D721Med (cell line): ENCODE results near the gene UBAC2.
"Not testable (repeated sequence)": the region's sequence is repeated elsewhere in the genome, so short reads cannot be mapped to it uniquely, and the experiment has no call there.

Experiments used
- DNase-seq: peaks from one replicate; pipeline ENCODE4 v3.0.0; 2011; ENCODE audit warnings: low spot score; ENCODE audit not compliant: insufficient read length
- FAIRE-seq: peaks from 2 replicates; lab custom pipeline; 2011; peaks lifted over from hg19 to GRCh38; lab: Jason Lieb, UNC
- TF ChIP-seq, protein P1 (sequence below): IDR thresholded peaks from 2 replicates; pipeline ENCODE4 v1.5.1; 2012; ENCODE audit warnings: mild to moderate bottlenecking, control low read depth; ENCODE audit not compliant: insufficient read depth; ENCODE audit errors: missing control alignments

UBAC2 gene

DNA sequence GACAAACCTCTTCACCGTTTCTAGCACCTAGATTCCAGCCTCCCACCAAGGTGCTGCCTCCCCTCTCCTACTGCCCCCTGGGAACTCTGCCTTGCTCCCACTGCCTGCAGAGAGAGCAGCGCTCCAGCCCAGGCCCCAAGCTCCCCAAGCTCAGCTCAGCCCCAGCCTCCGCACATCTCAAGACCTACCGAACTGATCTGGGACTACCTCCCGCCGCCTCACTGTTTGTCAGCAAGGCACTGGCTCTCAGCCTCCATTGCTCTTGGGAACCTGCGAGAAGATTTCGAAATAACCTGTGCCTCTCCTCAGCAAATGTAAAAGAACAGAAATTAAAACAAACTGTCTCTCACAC is 198.9 kb downstream of the UBAC2 start:
- TF ChIP-seq, protein P1, sequence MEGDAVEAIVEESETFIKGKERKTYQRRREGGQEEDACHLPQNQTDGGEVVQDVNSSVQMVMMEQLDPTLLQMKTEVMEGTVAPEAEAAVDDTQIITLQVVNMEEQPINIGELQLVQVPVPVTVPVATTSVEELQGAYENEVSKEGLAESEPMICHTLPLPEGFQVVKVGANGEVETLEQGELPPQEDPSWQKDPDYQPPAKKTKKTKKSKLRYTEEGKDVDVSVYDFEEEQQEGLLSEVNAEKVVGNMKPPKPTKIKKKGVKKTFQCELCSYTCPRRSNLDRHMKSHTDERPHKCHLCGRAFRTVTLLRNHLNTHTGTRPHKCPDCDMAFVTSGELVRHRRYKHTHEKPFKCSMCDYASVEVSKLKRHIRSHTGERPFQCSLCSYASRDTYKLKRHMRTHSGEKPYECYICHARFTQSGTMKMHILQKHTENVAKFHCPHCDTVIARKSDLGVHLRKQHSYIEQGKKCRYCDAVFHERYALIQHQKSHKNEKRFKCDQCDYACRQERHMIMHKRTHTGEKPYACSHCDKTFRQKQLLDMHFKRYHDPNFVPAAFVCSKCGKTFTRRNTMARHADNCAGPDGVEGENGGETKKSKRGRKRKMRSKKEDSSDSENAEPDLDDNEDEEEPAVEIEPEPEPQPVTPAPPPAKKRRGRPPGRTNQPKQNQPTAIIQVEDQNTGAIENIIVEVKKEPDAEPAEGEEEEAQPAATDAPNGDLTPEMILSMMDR: no peak

DNA sequence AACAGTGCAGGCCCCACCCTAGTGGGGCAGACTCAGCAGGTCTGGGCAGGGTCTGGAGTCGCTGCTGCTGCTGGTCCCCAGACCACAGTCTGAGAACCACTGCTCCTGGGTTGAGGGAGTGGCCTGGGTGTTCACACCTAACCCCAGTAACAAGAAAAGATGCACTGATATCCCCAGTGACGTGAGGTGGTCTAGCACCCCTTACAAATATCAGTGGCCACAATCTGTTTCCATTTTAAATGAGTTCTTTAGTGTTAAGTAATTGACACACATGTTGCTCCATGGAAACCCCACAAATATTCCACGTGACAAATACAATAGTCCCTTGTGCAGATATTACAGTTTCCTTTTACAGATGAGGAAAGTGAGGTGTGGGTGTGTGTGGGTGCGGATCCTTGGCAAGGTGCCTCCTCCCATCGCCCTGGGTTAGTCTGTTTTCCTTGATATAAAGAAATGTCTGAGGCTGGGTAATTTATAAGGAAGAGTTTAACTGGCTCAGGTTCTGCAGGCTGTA is 202.9 kb downstream of the UBAC2 start:
- FAIRE-seq (no peak), DNase-seq (no peak)
- TF ChIP-seq, protein P1: no peak

More for the DNA sequence above, 198.9 kb downstream of the UBAC2 start:
- DNase-seq (no peak), FAIRE-seq (no peak)

DNA sequence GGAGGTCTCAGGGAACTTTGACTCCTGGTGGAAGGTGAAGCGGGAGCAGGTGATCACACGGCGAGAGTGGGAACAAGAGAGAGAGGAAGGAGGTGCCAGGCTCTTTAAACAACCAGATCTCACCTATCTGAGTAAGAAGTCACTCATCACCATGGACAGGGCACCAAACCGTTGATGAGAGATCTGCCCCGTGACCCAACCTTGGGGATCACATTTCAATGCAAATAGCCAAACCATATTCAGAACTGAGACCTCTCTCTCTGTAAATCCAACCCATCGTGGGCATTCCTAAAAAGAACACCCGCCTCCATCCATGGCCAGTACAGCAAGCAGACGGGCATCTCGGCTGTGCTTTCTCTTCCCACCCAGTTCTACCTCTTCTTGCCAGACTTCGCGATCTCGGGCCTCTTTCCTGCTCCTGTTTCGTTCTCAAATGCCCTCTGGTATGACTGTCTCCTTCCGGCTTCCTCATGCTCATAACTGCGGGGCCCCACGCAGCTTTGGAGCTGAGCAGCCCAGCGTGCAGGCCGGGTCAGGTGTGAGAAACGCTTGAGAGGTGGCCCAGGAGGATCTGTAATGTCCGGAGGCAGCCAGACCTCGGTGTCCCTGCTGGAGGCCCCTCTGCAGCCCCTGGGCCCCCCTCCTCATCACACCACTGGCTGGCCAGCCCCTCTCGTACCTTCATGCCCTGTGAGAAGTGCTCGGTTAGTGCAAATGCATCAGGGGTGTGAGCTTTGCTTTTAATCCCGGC is 203.5 kb downstream of the UBAC2 start:
- no peak for DNase-seq
- FAIRE-seq: no peak
- TF ChIP-seq, protein P1: no peak

- FAIRE-seq: no peak
- no peak for DNase-seq
- TF ChIP-seq, protein P1: no peak
These were observed 205.3 kb downstream of the UBAC2 start for GRCh38 chr13:99405966-99406365.

- FAIRE-seq (no peak), DNase-seq (no peak)
- TF ChIP-seq, protein P1: no peak
These were observed 206.1 kb downstream of the UBAC2 start for GRCh38 chr13:99406799-99407201.

DNA sequence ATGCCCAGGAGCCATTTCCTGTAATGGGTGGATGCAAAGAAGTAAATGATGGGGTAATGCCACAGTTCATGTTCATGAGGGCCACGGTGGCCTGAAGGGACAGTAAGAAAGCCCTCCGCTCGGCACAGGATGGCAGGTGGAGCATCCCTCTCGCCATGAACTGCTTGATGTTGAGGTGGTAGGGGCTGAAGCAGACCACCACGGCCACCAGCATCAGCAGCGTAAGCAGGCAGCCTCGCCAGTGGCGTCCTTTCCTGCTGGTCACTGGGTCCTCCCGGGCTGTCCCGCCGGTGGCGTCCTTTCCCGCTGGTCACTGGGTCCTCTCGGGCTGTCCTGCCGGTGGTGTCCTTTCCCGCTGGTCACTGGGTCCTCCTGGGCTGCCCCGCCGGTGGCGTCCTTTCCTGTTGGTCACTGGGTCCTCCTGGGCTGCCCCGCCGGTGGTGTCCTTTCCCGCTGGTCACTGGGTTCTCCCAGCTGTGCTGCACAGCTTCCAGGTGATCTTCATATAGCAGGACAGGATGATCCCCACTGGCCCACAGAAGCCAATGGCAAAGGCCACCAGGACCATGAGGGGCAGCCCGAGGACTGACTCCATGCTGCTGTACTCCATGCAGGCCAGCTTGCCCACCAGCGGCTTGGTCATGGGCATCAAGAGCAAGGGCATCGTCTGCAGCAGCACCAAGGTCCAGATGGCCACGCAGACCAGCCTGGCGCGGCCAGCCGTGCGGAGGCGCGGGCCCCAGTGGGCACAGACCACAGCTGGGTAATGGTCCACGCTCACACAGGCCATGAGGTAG is 207.4 kb downstream of the UBAC2 start:
- TF ChIP-seq, protein P1: no peak
- no peak for DNase-seq
- no peak for FAIRE-seq

DNA sequence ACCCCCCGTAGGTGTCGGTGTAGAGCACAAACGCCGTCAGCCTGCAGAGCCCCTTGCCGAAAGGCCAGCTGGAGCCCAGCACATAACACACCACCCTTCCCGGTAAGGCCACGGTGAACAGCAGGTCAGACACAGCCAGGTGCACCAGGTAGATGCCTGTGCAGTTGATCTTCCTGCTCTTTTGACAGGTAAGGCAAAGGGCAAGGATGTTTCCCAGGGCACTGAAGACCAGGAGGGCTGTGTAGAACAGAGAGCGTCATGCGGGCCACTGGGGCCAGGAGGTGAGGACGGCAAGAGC is 208.0 kb downstream of the UBAC2 start:
- DNase-seq: no peak
- no peak for FAIRE-seq
- TF ChIP-seq, protein P1: no peak

- DNase-seq, FAIRE-seq: not testable (repeated sequence)
These were observed 208.9 kb downstream of the UBAC2 start for GRCh38 chr13:99409461-99410083.

DNA sequence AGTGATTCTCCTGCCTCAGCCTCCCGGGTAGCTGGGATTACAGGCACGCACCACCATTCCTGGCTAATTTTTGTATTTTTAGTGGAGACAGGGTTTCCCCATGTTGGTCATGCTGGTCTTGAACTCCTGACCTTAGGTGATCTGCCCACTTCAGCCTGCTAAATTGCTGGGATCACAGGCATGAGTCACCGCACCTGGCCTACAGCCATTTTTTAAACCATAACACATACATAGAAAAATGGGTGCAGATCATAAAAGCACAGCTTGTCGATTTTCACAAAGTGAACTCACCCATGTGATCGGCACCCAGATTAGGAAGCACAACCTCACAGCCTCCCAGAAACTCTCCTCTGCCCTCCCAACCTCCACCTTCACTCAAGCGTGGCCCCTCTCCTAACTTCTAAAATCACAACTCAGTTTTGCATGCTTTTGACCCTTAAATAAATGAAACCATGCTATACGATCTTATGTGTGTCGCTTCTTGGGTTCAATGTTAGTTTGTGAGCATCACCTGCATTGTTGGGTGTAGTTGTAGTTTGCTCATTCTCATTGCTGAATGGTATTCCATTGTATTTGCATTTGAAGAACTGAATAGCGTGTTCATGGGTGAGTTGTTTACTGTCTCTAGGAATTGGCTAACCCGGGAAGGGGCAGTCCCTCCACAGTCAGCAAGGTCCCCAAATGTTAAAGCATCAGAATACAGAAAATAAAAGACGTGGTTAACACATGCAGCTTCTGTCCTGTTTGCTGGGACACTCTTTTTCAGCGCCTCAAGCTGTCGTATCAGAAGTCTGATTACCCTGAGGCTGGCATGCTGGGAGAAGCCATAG is 210.2 kb downstream of the UBAC2 start:
- DNase-seq, FAIRE-seq: not testable (repeated sequence)
